KMS-11 (cell line): ENCODE data around the gene MLN.

Experiments used
- H2AFZ ChIP-seq: fragments of 200-600 bp; sonication (generic); 2 replicates; pipeline ENCODE4 v1.6.1; 2016; ENCODE audit warnings: antibody characterized with exemption, mixed run types, low read depth
- H3K27ac ChIP-seq: fragments of 200-600 bp; sonication (generic); 2 replicates; pipeline ENCODE4 v1.6.1; 2016; ENCODE audit warnings: mild to moderate bottlenecking, mixed run types
- H3K27me3 ChIP-seq: fragments of 200-600 bp; sonication (generic); 2 replicates; pipeline ENCODE4 v1.6.1; 2017; ENCODE audit warnings: mild to moderate bottlenecking, low read depth, mixed run types, moderate library complexity; ENCODE audit not compliant: insufficient read depth
- H3K36me3 ChIP-seq: fragments of 200-600 bp; sonication (generic); 2 replicates; pipeline ENCODE4 v1.6.1; 2017; ENCODE audit warnings: mild to moderate bottlenecking, mixed run types; ENCODE audit not compliant: insufficient read depth
- H3K4me1 ChIP-seq: fragments of 200-600 bp; sonication (generic); 2 replicates; pipeline ENCODE4 v1.6.1; 2016; ENCODE audit warnings: mild to moderate bottlenecking, low read depth, mixed run types; ENCODE audit not compliant: poor library complexity, severe bottlenecking
- H3K4me2 ChIP-seq: fragments of 200-600 bp; sonication (generic); 2 replicates; pipeline ENCODE4 v1.7.0; 2016; ENCODE audit warnings: mild to moderate bottlenecking, mixed run types
- H3K4me3 ChIP-seq: fragments of 200-600 bp; sonication (generic); IDR thresholded peaks from 2 replicates; pipeline ENCODE4 v1.6.1; 2017; ENCODE audit warnings: low read depth, low read length, mixed read lengths; ENCODE audit not compliant: insufficient read depth
- H3K79me2 ChIP-seq: fragments of 200-600 bp; sonication (generic); 2 replicates; pipeline ENCODE4 v1.6.1; 2016; ENCODE audit warnings: low read depth, mixed run types; ENCODE audit not compliant: insufficient read depth
- H3K9ac ChIP-seq: fragments of 200-600 bp; sonication (generic); 2 replicates; pipeline ENCODE4 v1.6.1; 2016; ENCODE audit warnings: mild to moderate bottlenecking, mixed run types
- H4K20me1 ChIP-seq: fragments of 200-600 bp; sonication (generic); 2 replicates; pipeline ENCODE4 v1.6.1; 2016; ENCODE audit warnings: mild to moderate bottlenecking, mixed run types; ENCODE audit not compliant: insufficient read depth
- TF ChIP-seq, protein P1 (sequence below): fragments of 200-600 bp; sonication (generic); conservative IDR thresholded peaks from 2 replicates; pipeline ENCODE4 v1.6.1; 2017; ENCODE audit warnings: low read depth, mild to moderate bottlenecking, antibody characterized with exemption, low read length, moderate library complexity, mixed read lengths

MLN gene

DNA sequence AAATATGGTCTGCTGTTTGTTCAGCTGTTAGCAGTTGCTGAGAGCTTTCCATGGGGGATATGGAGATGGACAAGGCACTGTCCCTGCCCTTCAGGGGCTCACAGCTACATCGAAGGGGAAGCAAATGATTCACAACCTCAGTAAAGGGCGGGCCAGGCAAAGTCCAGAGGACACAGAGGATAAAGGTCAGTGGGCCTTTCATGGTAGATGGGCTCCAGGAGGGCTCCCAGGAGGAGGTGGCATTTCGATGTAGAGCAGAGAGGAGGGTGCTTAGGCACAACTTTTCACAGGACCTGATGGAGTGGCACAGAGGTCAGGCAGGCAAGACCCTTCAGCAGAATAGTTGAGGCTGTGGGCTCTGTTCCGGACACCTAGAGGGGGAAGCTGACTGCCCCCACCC is 15.2 kb upstream of the MLN start:
- Histone ChIP-seq H4K20me1 (no peaks in the 10 kb centered on the region), H3K79me2 (no peaks in the 10 kb centered on the region), H3K4me3 (no peak overlapping the region), H3K4me1 (no peaks in the 10 kb centered on the region), H2AFZ (no peak overlapping the region), H3K9ac (no peak overlapping the region), H3K27ac (no peak overlapping the region), H3K36me3 (no peaks in the 10 kb centered on the region), H3K4me2 (no peak overlapping the region), H3K27me3 (peaks cover 94% of the 10 kb centered on the region)
- TF ChIP-seq, protein P1, sequence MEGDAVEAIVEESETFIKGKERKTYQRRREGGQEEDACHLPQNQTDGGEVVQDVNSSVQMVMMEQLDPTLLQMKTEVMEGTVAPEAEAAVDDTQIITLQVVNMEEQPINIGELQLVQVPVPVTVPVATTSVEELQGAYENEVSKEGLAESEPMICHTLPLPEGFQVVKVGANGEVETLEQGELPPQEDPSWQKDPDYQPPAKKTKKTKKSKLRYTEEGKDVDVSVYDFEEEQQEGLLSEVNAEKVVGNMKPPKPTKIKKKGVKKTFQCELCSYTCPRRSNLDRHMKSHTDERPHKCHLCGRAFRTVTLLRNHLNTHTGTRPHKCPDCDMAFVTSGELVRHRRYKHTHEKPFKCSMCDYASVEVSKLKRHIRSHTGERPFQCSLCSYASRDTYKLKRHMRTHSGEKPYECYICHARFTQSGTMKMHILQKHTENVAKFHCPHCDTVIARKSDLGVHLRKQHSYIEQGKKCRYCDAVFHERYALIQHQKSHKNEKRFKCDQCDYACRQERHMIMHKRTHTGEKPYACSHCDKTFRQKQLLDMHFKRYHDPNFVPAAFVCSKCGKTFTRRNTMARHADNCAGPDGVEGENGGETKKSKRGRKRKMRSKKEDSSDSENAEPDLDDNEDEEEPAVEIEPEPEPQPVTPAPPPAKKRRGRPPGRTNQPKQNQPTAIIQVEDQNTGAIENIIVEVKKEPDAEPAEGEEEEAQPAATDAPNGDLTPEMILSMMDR: no peak

- Histone ChIP-seq H3K36me3 (no peaks in the 10 kb centered on the region), H3K4me1 (no peaks in the 10 kb centered on the region), H3K27me3 (peaks cover 93% of the 10 kb centered on the region), H4K20me1 (no peaks in the 10 kb centered on the region), H3K79me2 (no peaks in the 10 kb centered on the region), H3K4me3 (no peak overlapping the region), H3K4me2 (no peak overlapping the region), H2AFZ (no peak overlapping the region), H3K9ac (no peak overlapping the region), H3K27ac (no peak overlapping the region)
- TF ChIP-seq, protein P1: no peak
Measured at GRCh38 chr6:33818293-33818692, 14.5 kb upstream of the MLN start.

GRCh38 chr6:33817489-33817888 is 13.7 kb upstream of the MLN start:
- Histone ChIP-seq H3K4me2 (no peak overlapping the region), H2AFZ (no peak overlapping the region), H3K27ac (no peak overlapping the region), H3K4me3 (no peak overlapping the region), H3K27me3 (peaks cover 87% of the 10 kb centered on the region), H4K20me1 (no peaks in the 10 kb centered on the region), H3K79me2 (no peaks in the 10 kb centered on the region), H3K9ac (no peak overlapping the region), H3K4me1 (no peaks in the 10 kb centered on the region), H3K36me3 (no peaks in the 10 kb centered on the region)
- TF ChIP-seq, protein P1: no peak

GRCh38 chr6:33816911-33817310 is 13.1 kb upstream of the MLN start:
- no peak overlapping the region for H3K27ac ChIP-seq
- no peaks in the 10 kb centered on the region for H3K36me3 ChIP-seq
- H2AFZ ChIP-seq: no peak overlapping the region
- H3K9ac ChIP-seq: no peak overlapping the region
- H3K4me3 ChIP-seq: no peak overlapping the region
- peaks cover 86% of the 10 kb centered on the region for H3K27me3 ChIP-seq
- no peak overlapping the region for H3K4me2 ChIP-seq
- no peaks in the 10 kb centered on the region for H3K79me2 ChIP-seq
- no peaks in the 10 kb centered on the region for H4K20me1 ChIP-seq
- TF ChIP-seq, protein P1: no peak
- H3K4me1 ChIP-seq: no peaks in the 10 kb centered on the region
